Frontal cortex (tissue), 4 donors: ENCODE results near the gene KLK1. TPM values are rescaled to one million over a fixed set of nuclear protein-coding genes. Genes with fewer than 3 reads are reported as not detected.

Experiments
- DNase-seq, 2 donors: peaks; one replicate each; pipeline ENCODE4 v3.0.0; 2012; ENCODE audit warnings: low spot score in 2 of 2
- FAIRE-seq: peaks from 2 replicates; lab custom pipeline; 2012; peaks lifted over from hg19 to GRCh38; lab: Jason Lieb, UNC
- total RNA-seq: library from RNA; depleted of rRNA; stranded (reverse); fragments of >200 nt; gene quantifications from one replicate; pipeline ENCODE4 v1.2.3, GENCODE V29; 2014
- donor health status: control.
- donor health status: control.
- donor health status: control.

The KLK1 gene
- not detected for total RNA-seq

DNA sequence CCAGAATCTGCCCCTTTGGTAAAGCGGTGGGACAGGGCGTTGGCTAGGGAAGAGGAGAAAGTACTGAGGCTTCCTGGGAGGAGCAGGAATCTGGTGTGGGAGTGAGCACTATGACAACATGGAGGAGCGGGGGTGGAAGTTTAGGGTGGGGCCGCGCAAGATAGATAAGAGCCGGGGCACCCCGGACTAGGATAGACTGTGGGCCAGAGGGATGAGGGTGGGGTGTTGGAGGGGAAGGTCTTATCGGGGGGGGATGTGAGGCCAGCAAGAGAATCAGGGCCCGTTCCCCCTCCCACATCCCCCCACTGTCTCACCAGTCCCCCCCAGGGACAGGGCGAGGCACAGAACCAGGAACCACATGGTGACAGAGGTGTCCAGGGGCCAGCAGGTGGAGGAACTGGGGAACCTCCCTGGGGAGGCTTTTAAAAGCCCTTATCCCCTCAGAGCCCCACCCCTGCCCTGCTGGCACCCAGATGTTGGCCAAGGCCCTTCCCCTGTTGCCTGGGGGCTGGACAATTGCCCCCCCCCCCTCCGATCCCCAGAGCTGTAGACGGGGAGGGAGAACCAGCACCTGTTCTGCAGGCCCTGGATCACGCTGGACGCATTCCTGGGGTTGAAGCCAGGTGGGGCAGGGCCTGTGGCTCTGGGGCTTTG, at the start of gene KLK1:
Gene KLK1 (minus strand): TSS at position 399 of the 654 bp plus-strand sequence. CDS start 39 bp downstream, at position 360.
- DNase-seq (no peak), FAIRE-seq (no peak)

GRCh38 chr19:50873056-50873455, 49.5 kb upstream of the KLK1 start, which contains the start of gene KLK2:
TSS of gene KLK2 (plus strand) at chr19:50873439. CDS start at chr19:50873474, 35 bp downstream.
- FAIRE-seq = no peak

DNA sequence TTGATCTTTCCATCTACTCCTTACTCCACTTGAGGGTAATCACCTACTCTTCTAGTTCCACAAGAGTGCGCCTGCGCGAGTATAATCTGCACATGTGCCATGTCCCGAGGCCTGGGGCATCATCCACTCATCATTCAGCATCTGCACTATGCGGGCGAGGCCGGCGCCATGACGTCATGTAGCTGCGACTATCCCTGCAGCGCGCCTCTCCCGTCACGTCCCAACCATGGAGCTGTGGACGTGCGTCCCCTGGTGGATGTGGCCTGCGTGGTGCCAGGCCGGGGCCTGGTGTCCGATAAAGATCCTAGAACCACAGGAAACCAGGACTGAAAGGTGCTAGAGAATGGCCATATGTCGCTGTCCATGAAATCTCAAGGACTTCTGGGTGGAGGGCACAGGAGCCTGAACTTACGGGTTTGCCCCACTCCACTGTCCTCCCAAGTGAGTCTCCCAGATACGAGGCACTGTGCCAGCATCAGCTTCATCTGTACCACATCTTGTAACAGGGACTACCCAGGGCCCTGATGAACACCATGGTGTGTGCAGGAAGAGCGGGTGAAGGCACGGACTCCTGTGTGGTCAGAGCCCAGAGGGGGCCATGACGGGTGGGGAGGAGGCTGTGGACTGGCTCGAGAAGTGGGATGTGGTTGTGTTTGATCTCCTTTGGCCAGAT, 47.0 kb upstream of the KLK1 start:
- DNase-seq = no peak
- FAIRE-seq = no peak

More at GRCh38 chr19:50873056-50873455, 49.5 kb upstream of the KLK1 start, which contains the start of gene KLK2:
- no peak for DNase-seq

- no peak for DNase-seq
- no peak for FAIRE-seq
Measured at GRCh38 chr19:50869479-50869878, 45.9 kb upstream of the KLK1 start.

- FAIRE-seq = no peak
- DNase-seq = no peak
Measured at GRCh38 chr19:50861496-50862286, 38.1 kb upstream of the KLK1 start.

- DNase-seq (no peak), FAIRE-seq (no peak)
Measured at GRCh38 chr19:50861010-50861409, 37.4 kb upstream of the KLK1 start.

DNA sequence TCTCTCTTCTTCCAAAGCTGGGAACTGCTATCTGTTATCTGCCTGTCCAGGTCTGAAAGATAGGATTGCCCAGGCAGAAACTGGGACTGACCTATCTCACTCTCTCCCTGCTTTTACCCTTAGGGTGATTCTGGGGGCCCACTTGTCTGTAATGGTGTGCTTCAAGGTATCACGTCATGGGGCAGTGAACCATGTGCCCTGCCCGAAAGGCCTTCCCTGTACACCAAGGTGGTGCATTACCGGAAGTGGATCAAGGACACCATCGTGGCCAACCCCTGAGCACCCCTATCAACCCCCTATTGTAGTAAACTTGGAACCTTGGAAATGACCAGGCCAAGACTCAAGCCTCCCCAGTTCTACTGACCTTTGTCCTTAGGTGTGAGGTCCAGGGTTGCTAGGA, 36.3 kb upstream of the KLK1 start:
- FAIRE-seq (no peak), DNase-seq (no peak)

GRCh38 chr19:50858886-50859285, 35.3 kb upstream of the KLK1 start:
- no peak for FAIRE-seq

GRCh38 chr19:50857366-50857765, 33.8 kb upstream of the KLK1 start:
- DNase-seq (no peak), FAIRE-seq (no peak)

More at GRCh38 chr19:50858886-50859285, 35.3 kb upstream of the KLK1 start:
- DNase-seq = no peak

DNA sequence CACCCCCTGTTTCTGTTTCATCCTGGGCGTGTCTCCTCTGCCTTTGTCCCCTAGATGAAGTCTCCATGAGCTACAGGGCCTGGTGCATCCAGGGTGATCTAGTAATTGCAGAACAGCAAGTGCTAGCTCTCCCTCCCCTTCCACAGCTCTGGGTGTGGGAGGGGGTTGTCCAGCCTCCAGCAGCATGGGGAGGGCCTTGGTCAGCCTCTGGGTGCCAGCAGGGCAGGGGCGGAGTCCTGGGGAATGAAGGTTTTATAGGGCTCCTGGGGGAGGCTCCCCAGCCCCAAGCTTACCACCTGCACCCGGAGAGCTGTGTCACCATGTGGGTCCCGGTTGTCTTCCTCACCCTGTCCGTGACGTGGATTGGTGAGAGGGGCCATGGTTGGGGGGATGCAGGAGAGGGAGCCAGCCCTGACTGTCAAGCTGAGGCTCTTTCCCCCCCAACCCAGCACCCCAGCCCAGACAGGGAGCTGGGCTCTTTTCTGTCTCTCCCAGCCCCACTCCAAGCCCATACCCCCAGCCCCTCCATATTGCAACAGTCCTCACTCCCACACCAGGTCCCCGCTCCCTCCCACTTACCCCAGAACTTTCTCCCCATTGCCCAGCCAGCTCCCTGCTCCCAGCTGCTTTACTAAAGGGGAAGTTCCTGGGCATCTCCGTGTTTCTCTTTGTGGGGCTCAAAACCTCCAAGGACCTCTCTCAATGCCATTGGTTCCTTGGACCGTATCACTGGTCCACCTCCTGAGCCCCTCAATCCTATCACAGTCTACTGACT, 31.2 kb upstream of the KLK1 start, which contains the start of gene KLK3:
Gene KLK3 (plus strand): TSS at position 280 of the 775 bp plus-strand sequence. CDS start 41 bp downstream, at position 321.
- DNase-seq (no peak), FAIRE-seq (no peak)

GRCh38 chr19:50851620-50852019, 28.0 kb upstream of the KLK1 start:
- DNase-seq = no peak
- FAIRE-seq = no peak

GRCh38 chr19:50850738-50851137, 27.2 kb upstream of the KLK1 start:
- no peak for FAIRE-seq

GRCh38 chr19:50844296-50844935, 20.8 kb upstream of the KLK1 start:
- DNase-seq = no peak

More at GRCh38 chr19:50850738-50851137, 27.2 kb upstream of the KLK1 start:
- no peak for DNase-seq

GRCh38 chr19:50843701-50844221, 20.2 kb upstream of the KLK1 start:
- no peak for FAIRE-seq
- DNase-seq = no peak

More at GRCh38 chr19:50844296-50844935, 20.8 kb upstream of the KLK1 start:
- no peak for FAIRE-seq

DNA sequence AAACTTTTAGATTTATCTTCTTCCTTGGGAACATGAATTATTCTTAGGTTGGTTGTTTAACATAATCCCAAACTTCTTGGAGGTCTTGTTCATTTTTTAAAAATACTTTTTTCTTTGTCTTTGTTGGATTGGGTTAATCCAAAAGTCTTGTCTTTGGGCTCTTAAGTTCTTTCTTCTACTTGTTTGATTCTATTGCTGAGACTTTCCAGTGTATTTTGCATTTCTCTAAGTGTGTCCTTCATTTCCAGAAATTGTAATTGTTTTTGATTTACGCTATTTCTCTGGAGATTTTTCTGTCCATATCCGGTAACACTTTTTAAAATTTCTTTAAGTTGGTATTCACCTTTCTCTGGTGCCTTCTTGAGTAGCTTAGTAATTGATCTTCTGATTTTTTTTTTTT, 19.6 kb upstream of the KLK1 start:
- FAIRE-seq = no peak

DNA sequence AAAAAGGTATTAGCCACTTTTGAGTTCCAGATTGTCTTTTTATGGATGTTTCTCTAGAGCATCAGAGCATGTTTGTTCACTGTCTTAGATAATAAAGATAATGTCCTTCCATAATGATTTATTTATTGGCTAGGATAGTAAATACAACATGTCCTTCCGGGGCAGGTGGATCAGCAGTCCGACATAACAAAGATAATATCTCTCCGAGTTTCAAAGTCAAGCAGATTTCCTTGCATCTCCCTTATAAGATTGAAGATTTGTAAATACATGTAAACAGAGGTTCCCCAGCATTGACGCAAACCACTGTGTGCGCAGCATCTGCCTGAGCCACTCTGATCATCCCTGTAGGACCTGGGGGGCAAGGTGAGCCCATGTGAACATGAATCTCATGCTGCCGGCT, 18.5 kb upstream of the KLK1 start:
- FAIRE-seq (no peak), DNase-seq (no peak)

More for the DNA sequence above, 19.6 kb upstream of the KLK1 start:
- no peak for DNase-seq

- FAIRE-seq (no peak), DNase-seq (no peak)
Measured at GRCh38 chr19:50839712-50840655, 16.4 kb upstream of the KLK1 start.

DNA sequence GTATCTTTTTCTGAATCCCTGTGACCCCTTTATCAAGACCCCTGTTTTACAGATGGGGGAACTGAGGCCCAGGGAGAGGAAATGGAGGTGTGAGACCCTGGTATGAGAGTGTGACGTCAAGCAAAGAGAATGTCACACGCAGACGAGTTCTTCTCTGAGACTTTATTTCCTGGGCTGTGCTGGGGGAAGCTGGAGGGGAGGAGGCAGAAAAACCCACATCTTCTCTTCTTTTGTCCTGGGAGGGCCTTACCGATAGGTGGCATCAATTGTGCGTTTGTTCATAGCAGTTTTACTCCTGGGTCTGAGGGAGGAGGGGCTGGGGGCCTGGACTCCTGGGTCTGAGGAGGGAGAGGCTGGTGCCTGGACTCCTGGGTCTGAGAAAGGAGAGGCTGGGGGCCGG, 14.7 kb upstream of the KLK1 start:
- DNase-seq (no peak), FAIRE-seq (no peak)
